H1 (cell line): ENCODE measurements around the gene MBD3. TPM values are rescaled to one million over a fixed set of nuclear protein-coding genes. Genes with fewer than 3 reads are reported as not detected.

Experiments used
- CTCF ChIA-PET: fragments of 300-600 bp; sonication (Branson Sonifier 250); formaldehyde crosslinking; loops from one replicate; lab custom pipeline; 2021; ENCODE audit not compliant: partially characterized antibody; lab: Charles Lee
- POLR2A ChIA-PET: fragments of 300-600 bp; sonication (Branson Sonifier 250); formaldehyde crosslinking; loops from one replicate; lab custom pipeline; 2021; ENCODE audit warnings: inconsistent platforms; ENCODE audit not compliant: partially characterized antibody; lab: Charles Lee
- DNase-seq, 2 experiments: peaks; one replicate each; pipeline versions ENCODE4 v3.0.0 to v3.0.0-alpha.2; 2010 to 2022; ENCODE audit warnings: low spot score in 2 of 2, low read depth in 1 of 2, mixed read lengths in 1 of 2
- FAIRE-seq: peaks from 2 replicates; lab custom pipeline; 2011; peaks lifted over from hg19 to GRCh38; lab: Jason Lieb, UNC
- H2AFZ ChIP-seq: 2 replicates; pipeline ENCODE4 v1.8.1; 2012; ENCODE audit warnings: low read length, inconsistent platforms
- H2AK5ac ChIP-seq: 2 replicates; pipeline ENCODE4 v1.6.1; 2013; ENCODE audit warnings: low read depth, low read length
- H2BK120ac ChIP-seq: replicated peaks from 2 replicates; pipeline ENCODE3; 2013; ENCODE audit warnings: low read depth, low read length, inconsistent platforms
- H2BK12ac ChIP-seq: 2 replicates; pipeline ENCODE4 v1.6.1; 2013; ENCODE audit warnings: low read depth, low read length
- H2BK15ac ChIP-seq: 2 replicates; pipeline ENCODE4 v1.6.1; 2013; ENCODE audit warnings: low read length
- H2BK20ac ChIP-seq: 2 replicates; pipeline ENCODE4 v1.6.1; 2013; ENCODE audit warnings: low read length
- H2BK5ac ChIP-seq: 2 replicates; pipeline ENCODE4 v1.6.1; 2013; ENCODE audit warnings: low read depth, low read length
- H3K14ac ChIP-seq: 2 replicates; pipeline ENCODE4 v1.6.1; 2013; ENCODE audit warnings: inconsistent platforms; ENCODE audit not compliant: insufficient read length
- H3K18ac ChIP-seq: 2 replicates; pipeline ENCODE4 v1.6.1; 2013; ENCODE audit warnings: low read length; ENCODE audit errors: extremely low read depth
- H3K23ac ChIP-seq: 2 replicates; pipeline ENCODE4 v1.6.1; 2013; ENCODE audit warnings: inconsistent platforms; ENCODE audit not compliant: insufficient read length
- H3K23me2 ChIP-seq: 2 replicates; pipeline ENCODE4 v1.6.1; 2013; ENCODE audit warnings: low read depth, low read length
- H3K27ac ChIP-seq: 2 replicates; pipeline ENCODE4 v1.6.1; 2011; ENCODE audit warnings: low read depth, low read length, inconsistent platforms
- H3K27me3 ChIP-seq, 4 experiments: replicated peaks in 1 of 4; 1 replicate in 1 of 4; 2 replicates in 3 of 4; pipeline versions ENCODE4 v1.6.1 to v1.8.1; 2011 to 2013; ENCODE audit warnings: low read length in 3 of 4, mild to moderate bottlenecking in 3 of 4, inconsistent platforms in 2 of 4, mixed read lengths in 2 of 4, moderate library complexity in 1 of 4; ENCODE audit not compliant: control insufficient read depth in 3 of 4, insufficient read depth in 3 of 4; ENCODE audit errors: extremely low read depth in 1 of 4
- H3K36me3 ChIP-seq, 4 experiments: 2 replicates each; pipeline versions ENCODE4 v1.6.1 to v1.8.1; 2011 to 2013; ENCODE audit warnings: mild to moderate bottlenecking in 4 of 4, low read length in 3 of 4, moderate library complexity in 2 of 4, control low read depth in 1 of 4, inconsistent platforms in 1 of 4; ENCODE audit not compliant: insufficient read depth in 4 of 4, control insufficient read depth in 2 of 4
- H3K4ac ChIP-seq: replicated peaks from 2 replicates; pipeline ENCODE3; 2013; ENCODE audit warnings: low read length, low read depth, mixed read lengths, inconsistent platforms; ENCODE audit not compliant: insufficient read length
- H3K4me1 ChIP-seq, 4 experiments: replicated peaks in 1 of 4; 1 replicate in 1 of 4; 2 replicates in 3 of 4; pipeline versions ENCODE4 v1.6.1 to v1.8.1; 2011 to 2013; ENCODE audit warnings: low read length in 3 of 4, inconsistent platforms in 2 of 4, mixed read lengths in 1 of 4; ENCODE audit not compliant: insufficient read depth in 4 of 4, control insufficient read depth in 3 of 4
- H3K4me2 ChIP-seq, 2 experiments: 2 replicates each; pipeline versions ENCODE4 v1.6.1 to v1.8.1; 2011 to 2013; ENCODE audit warnings: low read depth in 2 of 2, low read length in 2 of 2, control low read depth in 1 of 2, inconsistent platforms in 1 of 2, mild to moderate bottlenecking in 1 of 2; ENCODE audit not compliant: insufficient read depth in 1 of 2
- H3K4me3 ChIP-seq, 4 experiments: fragments of 200-600, 300-600 bp in 1 of 4; sonication (generic), shearing (Covaris generic), sonication (Bioruptor Twin) in 1 of 4; 2 replicates each; pipeline versions ENCODE4 v1.5.1 to v1.8.1; 2011 to 2016; ENCODE audit warnings: low read length in 4 of 4, low read depth in 3 of 4, control low read depth in 2 of 4, inconsistent platforms in 2 of 4, mild to moderate bottlenecking in 2 of 4, mixed read lengths in 1 of 4, moderate library complexity in 1 of 4; ENCODE audit not compliant: insufficient read depth in 2 of 4; ENCODE audit errors: extremely low read depth in 1 of 4
- H3K56ac ChIP-seq: replicated peaks from 2 replicates; pipeline ENCODE3; 2013; ENCODE audit warnings: low read depth, mild to moderate bottlenecking, mixed read lengths, low read length, inconsistent platforms; ENCODE audit not compliant: insufficient read length
- H3K79me1 ChIP-seq: 2 replicates; pipeline ENCODE4 v1.6.1; 2013; ENCODE audit warnings: low read depth, low read length, control low read depth
- H3K79me2 ChIP-seq, 2 experiments: 2 replicates each; pipeline versions ENCODE4 v1.6.1 to v1.8.1; 2012 to 2013; ENCODE audit warnings: low read length in 2 of 2, mild to moderate bottlenecking in 2 of 2, inconsistent platforms in 1 of 2; ENCODE audit not compliant: insufficient read depth in 2 of 2, control insufficient read depth in 1 of 2
- H3K9ac ChIP-seq, 4 experiments: replicated peaks in 1 of 4; 1 replicate in 1 of 4; 2 replicates in 3 of 4; pipeline versions ENCODE4 v1.6.1 to v1.8.1; 2011 to 2013; ENCODE audit warnings: low read depth in 3 of 4, low read length in 3 of 4, control low read depth in 2 of 4, mild to moderate bottlenecking in 2 of 4, moderate library complexity in 2 of 4, inconsistent platforms in 1 of 4; ENCODE audit errors: extremely low read depth in 1 of 4
- H3K9me3 ChIP-seq, 2 experiments: 2 replicates each; pipeline versions ENCODE4 v1.6.1 to v1.8.1; 2012 to 2013; ENCODE audit warnings: mild to moderate bottlenecking in 2 of 2, moderate library complexity in 2 of 2, control low read depth in 1 of 2, inconsistent platforms in 1 of 2, low read depth in 1 of 2, low read length in 1 of 2, mixed read lengths in 1 of 2; ENCODE audit not compliant: insufficient read depth in 2 of 2
- H4K20me1 ChIP-seq, 2 experiments: replicated peaks in 1 of 2; 2 replicates each; pipeline versions ENCODE3 to v1.8.1; 2011 to 2013; ENCODE audit warnings: inconsistent platforms in 2 of 2, low read length in 2 of 2, mild to moderate bottlenecking in 1 of 2; ENCODE audit not compliant: insufficient read depth in 2 of 2, control insufficient read depth in 1 of 2
- H4K5ac ChIP-seq: 2 replicates; pipeline ENCODE4 v1.6.1; 2013; ENCODE audit warnings: low read length, low read depth, mixed read lengths, inconsistent platforms; ENCODE audit not compliant: insufficient read length
- H4K8ac ChIP-seq: 2 replicates; pipeline ENCODE4 v1.8.0; 2013; ENCODE audit warnings: mild to moderate bottlenecking, moderate library complexity, low read length, inconsistent platforms; ENCODE audit not compliant: insufficient read depth; ENCODE audit errors: extremely low read depth
- H4K91ac ChIP-seq: replicated peaks from 2 replicates; pipeline ENCODE3; 2013; ENCODE audit warnings: low read length, mixed read lengths, inconsistent platforms; ENCODE audit not compliant: insufficient read length
- BACH1 ChIP-seq: IDR thresholded peaks from 2 replicates; pipeline ENCODE4 v1.6.1; 2012; ENCODE audit warnings: low read length, improper control_type of control experiment
- CEBPB ChIP-seq: IDR thresholded peaks from 2 replicates; pipeline ENCODE4 v1.6.1; 2012; ENCODE audit warnings: low read depth, low read length
- EP300 ChIP-seq, 2 experiments: IDR thresholded peaks; 1 replicate in 1 of 2; 2 replicates in 1 of 2; pipeline ENCODE4 v1.6.1; 2011 to 2012; ENCODE audit warnings: low read depth in 2 of 2, low read length in 2 of 2, mild to moderate bottlenecking in 2 of 2, borderline replicate concordance in 1 of 2, inconsistent platforms in 1 of 2, moderate library complexity in 1 of 2
- KDM1A ChIP-seq: fragments of 200-600, 300-600 bp; sonication (generic); IDR thresholded peaks from 2 replicates; pipeline ENCODE4 v1.7.1; 2016; ENCODE audit warnings: mild to moderate bottlenecking, low read length, borderline replicate concordance
- KDM4A ChIP-seq: IDR thresholded peaks from one replicate; pipeline ENCODE4 v1.7.1; 2012; ENCODE audit warnings: low read depth, mild to moderate bottlenecking, moderate library complexity, low read length, inconsistent platforms; ENCODE audit not compliant: severe bottlenecking
- PHF8 ChIP-seq: fragments of 200-600 bp; sonication (generic); conservative IDR thresholded peaks from 2 replicates; pipeline ENCODE4 v1.7.1; 2012; ENCODE audit warnings: low read depth, mild to moderate bottlenecking, inconsistent platforms, low read length, moderate library complexity
- POLR2A ChIP-seq, 2 experiments: IDR thresholded peaks; 1 replicate in 1 of 2; 2 replicates in 1 of 2; pipeline ENCODE4 v1.6.1; 2011; ENCODE audit warnings: low read depth in 2 of 2, low read length in 2 of 2, mild to moderate bottlenecking in 2 of 2; ENCODE audit errors: control extremely low read depth in 1 of 2
- POLR2AphosphoS5 ChIP-seq: IDR thresholded peaks from 2 replicates; pipeline ENCODE4 v1.6.1; 2011; ENCODE audit warnings: low read depth, low read length
- POU5F1 ChIP-seq: IDR thresholded peaks from 2 replicates; pipeline ENCODE4 v1.6.1; 2011; ENCODE audit warnings: low read depth, mild to moderate bottlenecking, low read length, moderate library complexity
- SRF ChIP-seq: IDR thresholded peaks from 2 replicates; pipeline ENCODE4 v1.6.1; 2011; ENCODE audit warnings: mild to moderate bottlenecking, low read depth, low read length, moderate library complexity
- TAF1 ChIP-seq: IDR thresholded peaks from 2 replicates; pipeline ENCODE4 v1.6.1; 2011; ENCODE audit warnings: mild to moderate bottlenecking, low read depth, low read length
- TAF7 ChIP-seq: optimal IDR thresholded peaks from 2 replicates; pipeline ENCODE3; 2011; ENCODE audit warnings: low read depth, mild to moderate bottlenecking, inconsistent platforms, low read length, moderate library complexity, borderline replicate concordance
- WGBS, 2 experiments: shearing (Covaris generic) in 1 of 2; methylation state at CpG; one replicate each; pipeline versions ENCODE4 v1.1.6 to v1.1.7; 2013 to 2015; ENCODE audit warnings: low lambda C conversion rate in 2 of 2, mixed read lengths in 2 of 2, inconsistent platforms in 1 of 2, low coverage in 1 of 2, missing lambda C conversion rate in 1 of 2; ENCODE audit not compliant: insufficient replicate concordance in 2 of 2, insufficient coverage in 1 of 2, insufficient read length in 1 of 2; ENCODE audit errors: extremely low coverage in 1 of 2, missing lambda C conversion rate in 1 of 2; 5-methylcytosine and 5-hydroxymethylcytosine counted together
- polyA plus RNA-seq, 7 experiments: library from polyadenylated mRNA; depleted of rRNA in 3 of 7; stranded (reverse) in 5 of 7; unstranded in 2 of 7; fragments of >200 nt in 5 of 7; fragments of 200-250 nt in 2 of 7; gene quantifications; 1 replicate in 5 of 7; 2 replicates in 1 of 7; 4 replicates in 1 of 7; pipeline versions ENCODE4 v1.2.1 to v1.2.3, GENCODE V29; 2011 to 2013; ENCODE audit warnings: missing spikeins in 2 of 7, mixed read lengths in 2 of 7
- total RNA-seq: library from RNA; stranded (reverse); fragmentation: NEBNext Ultra II Directional; extraction: Animal tissue kit (Norgen Biotek cat#: 25700); gene quantifications from 2 replicates; pipeline ENCODE4 v1.2.1, GENCODE V29; 2021

The MBD3 gene
- total and polyA plus RNA-seq, 2 of the 8 experiments (the other 6 are each of a cell fraction or from before 2014, with no cell fraction given) = 88.2 to 110 TPM

DNA sequence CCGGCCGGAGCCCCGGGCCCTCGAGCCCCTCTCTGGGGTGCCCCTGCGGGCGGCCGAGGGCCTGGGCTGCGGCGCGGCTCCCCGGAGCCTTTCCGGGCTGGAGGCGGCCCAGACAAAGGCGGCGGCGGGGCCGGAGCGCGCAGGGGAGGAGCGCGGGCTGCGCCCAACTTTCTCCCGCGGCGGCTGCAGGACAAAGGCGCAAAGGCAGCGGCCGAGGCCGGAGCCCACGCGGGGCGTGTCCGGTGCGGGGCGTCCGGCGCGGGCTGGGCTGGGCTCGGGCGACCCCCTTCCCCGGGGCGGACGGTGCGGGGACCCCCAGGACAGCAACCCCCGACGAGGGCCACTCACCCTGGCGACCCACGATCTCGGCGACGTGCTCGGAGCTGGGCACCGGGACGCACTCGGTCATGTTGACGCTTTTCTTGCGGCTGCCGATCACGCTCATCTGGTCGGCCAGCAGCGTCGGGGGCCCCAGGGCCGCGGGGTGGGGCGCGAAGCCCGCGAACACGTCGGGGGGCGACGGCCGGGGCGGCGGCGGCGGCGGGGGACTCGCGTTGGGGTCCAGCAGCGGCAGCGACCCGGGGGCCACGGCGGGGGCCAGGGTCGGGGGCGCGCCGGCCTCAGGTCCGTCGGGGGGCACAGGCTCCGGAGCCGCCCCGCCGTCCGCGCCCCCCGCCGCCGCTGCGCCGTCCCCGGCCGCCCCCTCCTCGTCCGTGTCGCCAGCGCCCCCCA, 25.4 kb downstream of the MBD3 start:
- H4K20me1 ChIP-seq = peaks cover 19 to 22% of the 10 kb centered on the region in 2 experiments
- H3K9ac ChIP-seq = peak overlapping the region; percentile 35 to 98 (median 94); a peak in 6 of 7 replicates
- H2AK5ac ChIP-seq = no peak overlapping the region
- POLR2A ChIA-PET = interaction anchor here (0.7 to 3.0 kb wide), 11 partner anchors 9 to 109 kb away, joined by 3 to 18 read pairs (median 5); no protein-coding TSS in a partner anchor
- peak overlapping the region; percentile 91 for H3K27ac ChIP-seq
- no peak overlapping the region for H3K23ac ChIP-seq
- WGBS, 2 experiments = 0% methylated on average over 3 of the region's 108 CpGs; no CpG with 5 or more reads in 1 of the 2 experiments
- H2BK5ac ChIP-seq = no peak overlapping the region
- peaks cover 8 to 26% (median 14%) of the 10 kb centered on the region in 4 experiments for H3K27me3 ChIP-seq
- no peaks in the 10 kb centered on the region; a peak in 3 of 8 replicates for H3K36me3 ChIP-seq
- H3K79me2 ChIP-seq = peaks cover 12 to 48% of the 10 kb centered on the region in 2 experiments
- H3K56ac ChIP-seq = no peak overlapping the region
- H4K5ac ChIP-seq = no peak overlapping the region
- DNase-seq = no peak
- H2BK12ac ChIP-seq = no peak overlapping the region
- H3K79me1 ChIP-seq = peaks cover 13% of the 10 kb centered on the region
- H3K23me2 ChIP-seq = peaks cover 3% of the 10 kb centered on the region; the same call in 1 of the 2 replicates
- H2BK20ac ChIP-seq = no peak overlapping the region
- H2BK120ac ChIP-seq = no peak overlapping the region
- H3K4me2 ChIP-seq = peak overlapping the region; percentile 88 to 94
- no peak overlapping the region; the same call in 1 of the 2 replicates for H3K18ac ChIP-seq
- peak overlapping the region; percentile 68 to 99 (median 85) for H3K4me3 ChIP-seq
- H3K4me1 ChIP-seq = peaks cover 0 to 10% (median 7%) of the 10 kb centered on the region in 4 experiments; a peak in 6 of 7 replicates
- no peak overlapping the region for H3K4ac ChIP-seq
- no peak for TF ChIP-seq CEBPB
- no peak for TF ChIP-seq POLR2A (IDR thresholded peaks at IDR 0.05; ENCODE audit: control extremely low read depth in 1 of 2, low read depth in 2 of 2, low read length in 2 of 2)
- TF ChIP-seq POU5F1 = no peak
- peak; percentile 27 for TF ChIP-seq TAF7
- no peak for TF ChIP-seq KDM1A
- TF ChIP-seq KDM4A = no peak
- TF ChIP-seq PHF8 = 0 out of 2 replicates have a peak, but pooled peaks have one; percentile 51
- peak; percentile 8 for TF ChIP-seq TAF1
- TF ChIP-seq EP300 (IDR thresholded peaks at IDR 0.05; ENCODE audit: borderline replicate concordance in 1 of 2, low read depth in 2 of 2, low read length in 2 of 2) = no peak
- peak; percentile 70; the same call in 1 of the 2 replicates for TF ChIP-seq POLR2AphosphoS5
- TF ChIP-seq SRF = no peak
- TF ChIP-seq BACH1 = 0 out of 2 replicates have a peak, but pooled peaks have one; percentile 6
- TF ChIP-seq, all 59 proteins: peak for 5
- CTCF ChIA-PET = interaction anchor here (1.0 to 3.6 kb wide), 2 partner anchors 21 to 23 kb away, joined by 3 to 17 read pairs; no protein-coding TSS in a partner anchor
- H4K91ac ChIP-seq = peak overlapping the region; percentile 65
- FAIRE-seq = no peak
- H3K9me3 ChIP-seq = peaks cover 0 to 8% of the 10 kb centered on the region in 2 experiments; a peak in 2 of 4 replicates
- no peak overlapping the region for H2BK15ac ChIP-seq
- H4K8ac ChIP-seq = peak overlapping the region; percentile 93
- H3K14ac ChIP-seq = no peak overlapping the region
- H2AFZ ChIP-seq = no peak overlapping the region
